Airway epithelial cell (primary cell): ENCODE measurements around the gene GCNT1. TPM values are rescaled to one million over a fixed set of nuclear protein-coding genes. Genes with fewer than 3 reads are reported as not detected.

Source experiments
- total RNA-seq: library from RNA; depleted of rRNA; stranded (reverse); fragments of >200 nt; gene quantifications from 2 replicates; pipeline ENCODE4 v1.2.3, GENCODE V29; 2015

The GCNT1 gene
- 16.3 and 18.7 TPM in 2 replicates for total RNA-seq

GRCh38 chr9:76458903-76459693 lies at the start of gene GCNT1:
Gene GCNT1 (plus strand): TSS chr9:76459182. CDS start chr9:76502382, 43,200 bp downstream.

Other genes starting within 250 kb of the GCNT1 start
- 14.3 and 18.4 TPM in 2 replicates for gene RFK, start 64.8 kb upstream of the GCNT1 start, total RNA-seq